GM19468 (cell line): Measurements from ENCODE around the gene SYNC.
"Not testable (repeated sequence)": the region's sequence is repeated elsewhere in the genome, so short reads cannot be mapped to it uniquely, and the experiment has no call there.

Experiments
- ATAC-seq: cut with Tn5 transposase; IDR thresholded peaks from one replicate; pipeline ENCODE4 v1.9.1; 2021; ENCODE audit warnings: mild to moderate bottlenecking, moderate library complexity, moderate number of reproducible peaks; ENCODE audit not compliant: unreplicated experiment; ENCODE audit errors: extremely low read depth

The SYNC gene

GRCh38 chr1:32725615-32725982 is 23.0 kb upstream of the SYNC start:
- no peak for ATAC-seq

GRCh38 chr1:32724678-32725614 is 22.4 kb upstream of the SYNC start:
- no peak for ATAC-seq

GRCh38 chr1:32719681-32720275 is 17.2 kb upstream of the SYNC start:
- ATAC-seq = no peak

GRCh38 chr1:32718527-32718926 is 16.0 kb upstream of the SYNC start:
- ATAC-seq = no peak

- ATAC-seq = no peak
Observed at GRCh38 chr1:32718036-32718435, 15.5 kb upstream of the SYNC start.

GRCh38 chr1:32717503-32717902 is 14.9 kb upstream of the SYNC start:
- no peak for ATAC-seq

GRCh38 chr1:32716312-32717148 is 14.0 kb upstream of the SYNC start:
- no peak for ATAC-seq

- ATAC-seq = no peak
Observed at GRCh38 chr1:32715901-32716311, 13.3 kb upstream of the SYNC start.

GRCh38 chr1:32714277-32714676 is 11.7 kb upstream of the SYNC start:
- no peak for ATAC-seq

GRCh38 chr1:32713081-32713480 is 10.5 kb upstream of the SYNC start:
- no peak for ATAC-seq

- ATAC-seq = not testable (repeated sequence)
Observed at GRCh38 chr1:32711221-32711620, 8.7 kb upstream of the SYNC start.

GRCh38 chr1:32709476-32709875 is 6.9 kb upstream of the SYNC start:
- no peak for ATAC-seq

- no peak for ATAC-seq
Observed at GRCh38 chr1:32709075-32709474, 6.5 kb upstream of the SYNC start.

GRCh38 chr1:32706491-32706890 is 3.9 kb upstream of the SYNC start:
- ATAC-seq = no peak

- ATAC-seq = no peak
Observed at GRCh38 chr1:32705516-32705915, 2.9 kb upstream of the SYNC start.

- no peak for ATAC-seq
Observed at GRCh38 chr1:32703479-32704291, 1.1 kb upstream of the SYNC start.

GRCh38 chr1:32701951-32702598 is 495 bp downstream of the SYNC start:
- ATAC-seq = no peak

GRCh38 chr1:32701421-32701911 is 1.1 kb downstream of the SYNC start:
- ATAC-seq = no peak

GRCh38 chr1:32696996-32697395 is 5.6 kb downstream of the SYNC start:
- ATAC-seq = not testable (repeated sequence)
